HG02763 (cell line): ENCODE data around the gene MYOD1.

Source experiments
- ATAC-seq: cut with Tn5 transposase; IDR thresholded peaks from one replicate; pipeline ENCODE4 v1.9.1; 2021; ENCODE audit warnings: mild to moderate bottlenecking, moderate library complexity; ENCODE audit not compliant: unreplicated experiment

Gene MYOD1

GRCh38 chr11:17769218-17769617 is 49.8 kb downstream of the MYOD1 start:
- ATAC-seq, result no peak

- no peak for ATAC-seq
Observed at GRCh38 chr11:17770048-17770652, 50.8 kb downstream of the MYOD1 start.

GRCh38 chr11:17770917-17771316 is 51.5 kb downstream of the MYOD1 start:
- no peak for ATAC-seq

GRCh38 chr11:17771415-17771814 is 52.0 kb downstream of the MYOD1 start:
- ATAC-seq, result no peak
